K562 (cell line): ENCODE data around the gene TSPAN14. TPM values are rescaled to one million over a fixed set of nuclear protein-coding genes. Genes with fewer than 3 reads are reported as not detected.
A peak's percentile ranks its signal among the peaks of the same experiment; 100 is the strongest.

Experiments used
- ETS2 ChIP-seq: IDR thresholded peaks from 2 replicates; pipeline ENCODE4 v1.6.1; 2016; ENCODE audit warnings: borderline replicate concordance, missing genetic modification characterization, mild to moderate bottlenecking, moderate library complexity, missing compliant biosample characterization; ENCODE audit not compliant: poor library complexity, severe bottlenecking
- EWSR1 ChIP-seq: fragments of 450-650 bp; IDR thresholded peaks from 2 replicates; pipeline ENCODE4 v1.6.1; 2018; ENCODE audit warnings: borderline replicate concordance, mild to moderate bottlenecking, low read depth, moderate library complexity; ENCODE audit not compliant: partially characterized antibody
- GATAD2B ChIP-seq: fragments of 450-650 bp; IDR thresholded peaks from 2 replicates; pipeline ENCODE4 v1.6.1; 2017; ENCODE audit warnings: mild to moderate bottlenecking, borderline replicate concordance
- HDGF ChIP-seq: fragments of 450-650 bp; IDR thresholded peaks from 2 replicates; pipeline ENCODE4 v1.6.1; 2016
- MBD2 ChIP-seq: sonication (generic); IDR thresholded peaks from 2 replicates; pipeline ENCODE4 v1.6.1; 2016; ENCODE audit warnings: low read depth, borderline replicate concordance
- MCM3 ChIP-seq: fragments of 450-650 bp; IDR thresholded peaks from 2 replicates; pipeline ENCODE4 v1.6.1; 2016
- NFIX ChIP-seq: fragments of 250-450 bp; sonication (Bioruptor Pico); IDR thresholded peaks from 2 replicates; pipeline ENCODE4 v1.4.0; 2020; ENCODE audit warnings: low read depth, mild to moderate bottlenecking, moderate library complexity
- PHB2 ChIP-seq: fragments of 450-650 bp; IDR thresholded peaks from 2 replicates; pipeline ENCODE4 v1.6.1; 2017; ENCODE audit warnings: low read depth
- RBM22 ChIP-seq: fragments of 200-400 bp; formaldehyde crosslinking; IDR thresholded peaks from 2 replicates; pipeline ENCODE4 v1.6.1; 2018; ENCODE audit warnings: low read length, low read depth; ENCODE audit not compliant: poor library complexity, severe bottlenecking
- ZNF668 ChIP-seq: fragments of 250-450 bp; sonication (Bioruptor Pico); IDR thresholded peaks from 2 replicates; pipeline ENCODE4 v1.8.0; 2022; ENCODE audit warnings: mild to moderate bottlenecking, inconsistent platforms
- ZNF764 ChIP-seq: fragments of 250-450 bp; sonication (Bioruptor Pico); IDR thresholded peaks from 2 replicates; pipeline ENCODE4 v1.4.0; 2020; ENCODE audit warnings: low read depth, mild to moderate bottlenecking, moderate library complexity
- polyA plus RNA-seq, 8 experiments: library from polyadenylated mRNA; depleted of rRNA in 4 of 8; stranded (reverse) in 5 of 8; unstranded in 3 of 8; fragments of >200 nt; fragmentation: Nextera tagmentation in 2 of 8; fragmentation: Illumina TruSeq in 1 of 8; extraction: Ambion mirVana in 2 of 8; extraction: Trizol in 1 of 8; gene quantifications; 2 replicates each; pipeline versions ENCODE4 v1.2.1 to v1.2.3, GENCODE V29; 2011 to 2014; ENCODE audit warnings: inconsistent platforms in 1 of 8, missing spikeins in 1 of 8
- total RNA-seq, 7 experiments: library from RNA; depleted of rRNA in 6 of 7; stranded (reverse); fragments of >200 nt in 6 of 7; fragmentation: Illumina TruSeq in 2 of 7; extraction: Trizol in 2 of 7; gene quantifications; 2 replicates each; pipeline versions ENCODE4 v1.2.1 to v1.2.3, GENCODE V29; 2011 to 2021; ENCODE audit warnings: low replicate concordance in 1 of 7
- TF ChIP-seq, protein P1 (sequence below): sonication (generic); formaldehyde crosslinking; IDR thresholded peaks from 2 replicates; pipeline ENCODE4 v1.8.0; 2022; ENCODE audit warnings: missing genetic modification reagents, mild to moderate bottlenecking, borderline replicate concordance
- TF ChIP-seq, protein P2 (sequence below), 2 experiments: IDR thresholded peaks; 2 replicates each; pipeline ENCODE4 v1.6.1; 2011; ENCODE audit warnings: borderline replicate concordance in 1 of 2, control low read depth in 1 of 2, low read depth in 1 of 2, low read length in 1 of 2, mild to moderate bottlenecking in 1 of 2, mixed read lengths in 1 of 2, moderate library complexity in 1 of 2; ENCODE audit not compliant: insufficient read depth in 1 of 2, insufficient read length in 1 of 2, poor library complexity in 1 of 2, severe bottlenecking in 1 of 2; ENCODE audit errors: extremely low read depth in 1 of 2
- TF ChIP-seq, protein P3 (sequence below): fragments of 450-650 bp; formaldehyde crosslinking; IDR thresholded peaks from 2 replicates; pipeline ENCODE4 v1.4.0; 2022; ENCODE audit warnings: missing genetic modification characterization
- TF ChIP-seq, protein P4 (sequence below): fragments of 450-650 bp; IDR thresholded peaks from 2 replicates; pipeline ENCODE4 v1.6.1; 2018; ENCODE audit warnings: mild to moderate bottlenecking, low read depth; ENCODE audit not compliant: partially characterized antibody
- TF ChIP-seq, protein P5 (sequence below): IDR thresholded peaks from 2 replicates; pipeline ENCODE4 v1.6.1; 2012; ENCODE audit warnings: low read depth, low read length, improper control_type of control experiment, borderline replicate concordance

TSPAN14 gene
- total and polyA plus RNA-seq, 9 of the 15 experiments (the other 6 are each of a cell fraction or from before 2014, with no cell fraction given) = 5.8 to 92.9 (median 23.3) TPM

DNA sequence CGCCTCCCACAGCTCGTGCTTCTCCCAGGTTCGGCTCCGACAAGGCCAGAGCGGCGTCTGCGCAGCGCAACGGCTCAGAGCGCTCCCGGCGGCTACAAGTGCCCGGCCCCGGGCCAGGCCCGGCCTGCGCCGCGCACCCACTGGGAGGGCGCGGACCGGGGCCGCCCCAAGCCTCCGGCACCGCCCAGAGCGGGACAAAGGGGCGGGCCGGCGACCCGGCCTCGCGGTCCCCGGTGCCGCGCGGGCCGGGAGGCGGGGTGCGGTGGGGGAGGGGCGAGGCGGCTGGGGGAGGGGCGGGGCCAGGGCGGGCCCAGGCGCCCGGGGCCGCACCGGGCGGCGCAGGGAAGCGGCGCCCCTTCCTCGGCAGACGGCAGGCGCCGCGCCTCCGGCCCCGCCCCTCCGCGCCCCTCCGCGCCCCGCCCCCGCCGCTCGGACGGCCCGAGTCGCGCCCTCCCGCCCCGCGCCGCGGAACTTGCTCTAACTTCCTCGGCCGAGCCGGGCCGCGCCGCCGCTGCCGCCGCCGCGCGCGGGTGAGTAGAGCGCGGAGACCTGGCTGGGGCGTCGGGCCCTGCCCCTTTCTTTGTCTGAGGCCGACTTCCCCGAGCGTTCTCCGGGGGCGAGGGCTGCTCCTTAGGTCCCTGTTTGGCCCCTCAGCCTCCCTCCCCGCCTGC is at the start of gene TSPAN14 (continued):
- TF ChIP-seq, protein P1, sequence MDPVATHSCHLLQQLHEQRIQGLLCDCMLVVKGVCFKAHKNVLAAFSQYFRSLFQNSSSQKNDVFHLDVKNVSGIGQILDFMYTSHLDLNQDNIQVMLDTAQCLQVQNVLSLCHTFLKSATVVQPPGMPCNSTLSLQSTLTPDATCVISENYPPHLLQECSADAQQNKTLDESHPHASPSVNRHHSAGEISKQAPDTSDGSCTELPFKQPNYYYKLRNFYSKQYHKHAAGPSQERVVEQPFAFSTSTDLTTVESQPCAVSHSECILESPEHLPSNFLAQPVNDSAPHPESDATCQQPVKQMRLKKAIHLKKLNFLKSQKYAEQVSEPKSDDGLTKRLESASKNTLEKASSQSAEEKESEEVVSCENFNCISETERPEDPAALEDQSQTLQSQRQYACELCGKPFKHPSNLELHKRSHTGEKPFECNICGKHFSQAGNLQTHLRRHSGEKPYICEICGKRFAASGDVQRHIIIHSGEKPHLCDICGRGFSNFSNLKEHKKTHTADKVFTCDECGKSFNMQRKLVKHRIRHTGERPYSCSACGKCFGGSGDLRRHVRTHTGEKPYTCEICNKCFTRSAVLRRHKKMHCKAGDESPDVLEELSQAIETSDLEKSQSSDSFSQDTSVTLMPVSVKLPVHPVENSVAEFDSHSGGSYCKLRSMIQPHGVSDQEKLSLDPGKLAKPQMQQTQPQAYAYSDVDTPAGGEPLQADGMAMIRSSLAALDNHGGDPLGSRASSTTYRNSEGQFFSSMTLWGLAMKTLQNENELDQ = no peak
- TF ChIP-seq EWSR1 = no peak
- no peak for TF ChIP-seq HDGF
- no peak for TF ChIP-seq MBD2
- no peak for TF ChIP-seq ZNF668
- TF ChIP-seq, protein P2, sequence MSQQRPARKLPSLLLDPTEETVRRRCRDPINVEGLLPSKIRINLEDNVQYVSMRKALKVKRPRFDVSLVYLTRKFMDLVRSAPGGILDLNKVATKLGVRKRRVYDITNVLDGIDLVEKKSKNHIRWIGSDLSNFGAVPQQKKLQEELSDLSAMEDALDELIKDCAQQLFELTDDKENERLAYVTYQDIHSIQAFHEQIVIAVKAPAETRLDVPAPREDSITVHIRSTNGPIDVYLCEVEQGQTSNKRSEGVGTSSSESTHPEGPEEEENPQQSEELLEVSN (IDR thresholded peaks at IDR 0.05; ENCODE audit: borderline replicate concordance in 1 of 2, extremely low read depth in 1 of 2, insufficient read depth in 1 of 2, insufficient read length in 1 of 2, low read depth in 1 of 2, low read length in 1 of 2, poor library complexity in 1 of 2, severe bottlenecking in 1 of 2) = peak in 1 of 2 experiments; percentile 70
- TF ChIP-seq NFIX (CRISPR knock-in tag) = no peak
- no peak for TF ChIP-seq ETS2 (tag)
- no peak for TF ChIP-seq MCM3
- TF ChIP-seq, protein P3, sequence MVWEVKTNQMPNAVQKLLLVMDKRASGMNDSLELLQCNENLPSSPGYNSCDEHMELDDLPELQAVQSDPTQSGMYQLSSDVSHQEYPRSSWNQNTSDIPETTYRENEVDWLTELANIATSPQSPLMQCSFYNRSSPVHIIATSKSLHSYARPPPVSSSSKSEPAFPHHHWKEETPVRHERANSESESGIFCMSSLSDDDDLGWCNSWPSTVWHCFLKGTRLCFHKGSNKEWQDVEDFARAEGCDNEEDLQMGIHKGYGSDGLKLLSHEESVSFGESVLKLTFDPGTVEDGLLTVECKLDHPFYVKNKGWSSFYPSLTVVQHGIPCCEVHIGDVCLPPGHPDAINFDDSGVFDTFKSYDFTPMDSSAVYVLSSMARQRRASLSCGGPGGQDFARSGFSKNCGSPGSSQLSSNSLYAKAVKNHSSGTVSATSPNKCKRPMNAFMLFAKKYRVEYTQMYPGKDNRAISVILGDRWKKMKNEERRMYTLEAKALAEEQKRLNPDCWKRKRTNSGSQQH (CRISPR knock-in tag) = no peak
- TF ChIP-seq, protein P4, sequence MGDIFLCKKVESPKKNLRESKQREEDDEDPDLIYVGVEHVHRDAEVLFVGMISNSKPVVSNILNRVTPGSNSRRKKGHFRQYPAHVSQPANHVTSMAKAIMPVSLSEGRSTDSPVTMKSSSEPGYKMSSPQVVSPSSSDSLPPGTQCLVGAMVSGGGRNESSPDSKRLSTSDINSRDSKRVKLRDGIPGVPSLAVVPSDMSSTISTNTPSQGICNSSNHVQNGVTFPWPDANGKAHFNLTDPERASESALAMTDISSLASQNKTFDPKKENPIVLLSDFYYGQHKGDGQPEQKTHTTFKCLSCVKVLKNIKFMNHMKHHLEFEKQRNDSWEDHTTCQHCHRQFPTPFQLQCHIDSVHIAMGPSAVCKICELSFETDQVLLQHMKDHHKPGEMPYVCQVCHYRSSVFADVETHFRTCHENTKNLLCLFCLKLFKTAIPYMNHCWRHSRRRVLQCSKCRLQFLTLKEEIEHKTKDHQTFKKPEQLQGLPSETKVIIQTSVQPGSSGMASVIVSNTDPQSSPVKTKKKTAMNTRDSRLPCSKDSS = no peak
- no peak for TF ChIP-seq PHB2
- TF ChIP-seq RBM22 = no peak
- TF ChIP-seq, protein P5, sequence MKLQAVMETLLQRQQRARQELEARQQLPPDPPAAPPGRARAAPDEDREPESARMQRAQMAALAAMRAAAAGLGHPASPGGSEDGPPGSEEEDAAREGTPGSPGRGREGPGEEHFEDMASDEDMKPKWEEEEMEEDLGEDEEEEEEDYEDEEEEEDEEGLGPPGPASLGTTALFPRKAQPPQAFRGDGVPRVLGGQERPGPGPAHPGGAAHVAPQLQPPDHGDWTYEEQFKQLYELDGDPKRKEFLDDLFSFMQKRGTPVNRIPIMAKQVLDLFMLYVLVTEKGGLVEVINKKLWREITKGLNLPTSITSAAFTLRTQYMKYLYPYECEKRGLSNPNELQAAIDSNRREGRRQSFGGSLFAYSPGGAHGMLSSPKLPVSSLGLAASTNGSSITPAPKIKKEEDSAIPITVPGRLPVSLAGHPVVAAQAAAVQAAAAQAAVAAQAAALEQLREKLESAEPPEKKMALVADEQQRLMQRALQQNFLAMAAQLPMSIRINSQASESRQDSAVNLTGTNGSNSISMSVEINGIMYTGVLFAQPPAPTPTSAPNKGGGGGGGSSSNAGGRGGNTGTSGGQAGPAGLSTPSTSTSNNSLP = no peak
- TF ChIP-seq GATAD2B = peak; percentile 61; the same call in 1 of the 2 replicates
- no peak for TF ChIP-seq ZNF764 (CRISPR knock-in tag)
